8988T (cell line): Measurements from ENCODE around the gene PPP2R5E.

Experiments
- DNase-seq: peaks from one replicate; pipeline ENCODE4 v3.0.0; 2011

PPP2R5E gene

GRCh38 chr14:63468294-63468693 is 74.9 kb downstream of the PPP2R5E start:
- no peak for DNase-seq

- DNase-seq: no peak
Observed at GRCh38 chr14:63467440-63468072, 75.6 kb downstream of the PPP2R5E start.

DNA sequence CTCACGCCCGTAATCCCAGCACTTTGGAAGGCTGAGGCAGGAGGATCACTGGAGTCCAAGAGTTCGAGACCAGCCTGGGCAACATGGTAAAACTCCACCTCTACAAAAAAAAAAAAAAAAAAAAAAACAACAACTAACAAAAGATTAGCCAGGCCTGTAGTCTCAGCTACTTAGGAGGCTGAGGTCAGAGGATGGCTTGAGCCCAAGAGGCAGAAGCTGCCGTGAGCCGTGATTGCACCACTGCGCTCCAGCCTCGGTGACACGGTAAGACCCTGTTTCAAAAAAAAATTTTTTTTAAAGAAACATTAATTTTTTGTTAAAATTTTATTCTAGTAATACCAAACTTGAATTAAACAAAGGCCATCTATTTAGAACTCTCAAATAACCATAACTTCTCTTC is 77.8 kb downstream of the PPP2R5E start:
- DNase-seq: no peak

DNA sequence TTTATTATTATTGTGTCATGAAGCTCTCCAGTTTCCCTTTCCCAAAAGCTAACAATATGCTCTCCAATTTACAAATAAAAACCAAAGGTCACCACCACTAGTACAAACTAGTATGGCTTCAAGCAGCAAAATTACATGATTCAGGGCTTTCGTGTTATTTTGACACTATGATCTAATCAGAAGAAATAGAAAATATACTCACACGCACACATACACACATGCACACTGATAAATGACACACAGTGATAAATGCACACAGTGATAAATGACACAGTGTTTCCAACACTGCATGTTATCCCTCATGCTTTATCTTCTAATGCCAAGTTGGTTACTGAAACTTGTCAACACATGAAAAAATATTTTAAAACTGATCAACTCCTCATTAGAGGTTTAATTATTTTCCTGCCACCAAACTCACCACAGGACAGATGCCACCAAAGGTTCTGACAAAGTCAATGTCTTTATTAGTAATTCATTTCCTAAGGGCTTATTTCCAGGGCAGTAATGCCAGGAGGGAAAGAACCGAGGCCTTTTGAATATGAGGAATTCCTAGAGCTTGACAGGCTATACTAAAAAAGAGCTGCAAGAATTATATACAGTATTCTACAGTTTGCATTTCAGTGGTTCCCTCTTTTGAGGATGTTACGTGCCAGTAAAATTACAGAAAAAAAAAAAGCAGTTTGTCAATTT is 82.4 kb downstream of the PPP2R5E start:
- no peak for DNase-seq

GRCh38 chr14:63459738-63460137 is 83.4 kb downstream of the PPP2R5E start:
- DNase-seq: no peak

GRCh38 chr14:63457498-63457897 is 85.7 kb downstream of the PPP2R5E start:
- DNase-seq: no peak

- DNase-seq: no peak
Observed at GRCh38 chr14:63454863-63455622, 88.1 kb downstream of the PPP2R5E start.

- no peak for DNase-seq
Observed at GRCh38 chr14:63454436-63454835, 88.7 kb downstream of the PPP2R5E start.

DNA sequence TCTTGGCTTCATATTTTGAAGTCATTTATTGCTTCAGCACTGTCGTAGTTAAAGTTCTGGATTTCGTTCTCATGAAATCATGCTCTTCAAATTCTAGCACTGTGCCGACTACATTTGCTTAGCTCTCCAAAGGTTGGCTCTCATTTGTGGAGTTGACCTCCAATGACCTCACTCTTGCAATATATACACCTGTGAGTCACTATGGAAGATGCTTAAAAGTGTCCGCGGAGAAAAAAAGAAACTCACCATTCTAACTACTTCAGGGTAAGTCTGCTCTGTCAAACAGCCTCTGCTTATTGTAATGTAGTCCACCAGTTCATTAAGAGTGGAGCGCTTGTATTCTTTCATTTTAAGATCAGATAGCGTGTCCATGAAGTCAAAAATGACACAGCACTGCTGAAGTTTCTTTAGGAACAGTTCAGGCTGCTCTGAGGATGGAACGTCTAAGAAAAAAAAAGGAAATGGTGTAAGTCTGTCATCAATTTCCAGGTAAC is 89.7 kb downstream of the PPP2R5E start:
- DNase-seq: no peak

GRCh38 chr14:63452796-63453195 is 90.4 kb downstream of the PPP2R5E start:
- no peak for DNase-seq

- no peak for DNase-seq
Observed at GRCh38 chr14:63448841-63449240, 94.3 kb downstream of the PPP2R5E start.

- no peak for DNase-seq
Observed at GRCh38 chr14:63444588-63444987, 98.6 kb downstream of the PPP2R5E start.

GRCh38 chr14:63443988-63444387 is 99.2 kb downstream of the PPP2R5E start:
- no peak for DNase-seq

DNA sequence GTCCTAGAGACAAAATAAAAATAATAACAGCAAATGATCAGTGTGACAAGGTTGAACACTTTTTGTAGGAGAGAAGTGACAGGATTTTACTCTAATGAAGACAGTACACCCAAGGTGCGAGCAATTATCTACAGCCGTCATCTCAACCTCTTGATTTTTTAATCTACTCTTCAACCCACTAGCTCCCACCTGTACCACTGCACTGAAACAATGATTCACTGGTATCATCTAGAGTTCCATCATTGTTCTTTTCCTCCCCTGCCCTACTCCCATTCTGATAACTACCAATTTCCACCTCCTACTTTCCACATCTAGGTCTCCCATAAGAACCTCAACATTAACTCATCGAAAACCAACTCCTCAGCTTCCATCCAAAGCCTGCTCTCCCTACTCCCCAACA is 99.8 kb downstream of the PPP2R5E start:
- no peak for DNase-seq

DNA sequence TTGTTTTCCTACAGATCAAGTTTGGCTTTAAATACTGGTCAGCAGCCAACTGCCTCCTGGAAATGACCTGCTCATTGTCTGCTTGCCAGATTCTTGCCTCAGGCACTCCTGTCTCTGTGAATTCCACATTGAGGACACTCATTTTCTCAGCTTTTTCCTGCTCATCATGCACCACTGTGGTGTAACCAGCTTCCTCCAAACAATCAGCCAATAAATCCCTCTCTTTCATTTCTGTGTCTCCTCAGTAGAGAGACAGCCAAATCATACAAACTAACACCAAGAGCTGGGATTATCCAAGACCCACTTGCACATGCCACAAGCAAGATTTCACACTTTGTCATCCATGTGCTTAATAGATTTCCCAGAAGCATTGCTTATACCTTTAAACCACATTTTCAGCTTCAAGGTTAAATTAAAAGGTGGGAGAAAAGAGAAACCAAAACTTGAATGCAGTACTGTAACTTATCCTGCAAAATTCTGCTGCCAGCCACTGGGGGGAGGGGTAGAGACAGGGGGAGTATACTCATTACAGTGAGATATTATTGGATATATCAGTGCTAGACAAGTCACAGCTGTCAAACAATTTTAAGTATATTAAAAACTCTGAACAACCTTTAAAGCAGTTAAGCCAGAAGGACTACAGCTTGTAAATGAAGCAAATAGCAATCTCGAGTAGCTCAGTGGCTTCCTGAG is 105.0 kb downstream of the PPP2R5E start:
- DNase-seq: no peak

DNA sequence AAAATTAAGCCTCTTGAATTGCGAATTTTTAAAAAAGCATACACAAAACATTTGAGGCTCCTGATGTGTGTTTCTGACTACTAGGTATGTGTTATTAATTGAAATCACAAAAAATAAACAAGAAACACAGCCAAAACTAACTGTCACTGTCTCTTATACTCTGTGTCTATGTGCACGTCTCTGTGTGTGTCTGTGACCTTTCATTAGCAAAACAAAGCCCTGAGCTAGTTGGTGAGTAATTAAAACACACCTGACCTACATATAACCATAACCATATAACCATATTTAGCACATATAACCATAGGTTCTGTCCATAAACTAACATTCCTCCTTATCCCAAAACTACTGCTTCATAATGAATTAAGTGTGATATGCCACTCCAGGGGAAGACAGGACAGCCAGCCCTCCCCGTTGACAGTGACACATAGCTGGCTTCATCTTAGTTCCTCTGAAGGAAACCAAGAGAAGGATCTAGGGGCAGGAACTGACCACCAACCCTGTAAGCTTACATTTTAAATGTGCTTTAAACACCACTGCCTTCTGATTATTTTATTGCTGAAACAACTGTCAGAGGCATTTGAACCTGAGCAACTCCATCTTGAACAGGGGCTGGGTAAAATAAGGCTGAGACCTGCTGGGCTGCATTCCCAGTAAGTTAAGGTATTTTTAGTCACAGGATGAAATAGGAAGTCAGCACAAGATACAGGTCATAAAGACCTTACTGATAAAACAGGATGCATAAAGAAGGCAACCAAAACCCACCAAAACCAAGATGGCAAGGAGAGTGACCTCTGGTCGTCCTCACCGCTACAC is 106.7 kb downstream of the PPP2R5E start:
- DNase-seq: no peak

- DNase-seq: no peak
Observed at GRCh38 chr14:63435838-63436237, 107.3 kb downstream of the PPP2R5E start.

DNA sequence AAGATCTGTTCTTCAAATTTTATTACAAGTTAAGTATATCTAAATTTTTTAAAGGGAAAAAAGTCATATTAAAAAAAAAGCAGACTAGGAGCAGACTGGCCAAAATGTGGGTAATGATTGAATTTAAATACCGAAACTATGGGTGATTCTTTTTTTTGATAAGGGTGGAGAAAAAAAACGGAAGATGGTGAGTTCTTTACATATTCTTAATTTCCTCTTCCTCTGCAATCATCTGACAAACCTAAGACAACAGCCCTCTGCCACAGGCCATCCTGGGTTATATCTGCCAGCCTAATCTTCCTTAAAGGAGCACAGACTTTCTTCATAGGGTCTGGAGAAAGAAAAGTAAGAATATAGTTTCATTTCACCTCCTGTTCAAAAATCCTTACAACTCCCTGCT is 108.0 kb downstream of the PPP2R5E start:
- DNase-seq: no peak

GRCh38 chr14:63432888-63433552 is 110.2 kb downstream of the PPP2R5E start:
- no peak for DNase-seq

DNA sequence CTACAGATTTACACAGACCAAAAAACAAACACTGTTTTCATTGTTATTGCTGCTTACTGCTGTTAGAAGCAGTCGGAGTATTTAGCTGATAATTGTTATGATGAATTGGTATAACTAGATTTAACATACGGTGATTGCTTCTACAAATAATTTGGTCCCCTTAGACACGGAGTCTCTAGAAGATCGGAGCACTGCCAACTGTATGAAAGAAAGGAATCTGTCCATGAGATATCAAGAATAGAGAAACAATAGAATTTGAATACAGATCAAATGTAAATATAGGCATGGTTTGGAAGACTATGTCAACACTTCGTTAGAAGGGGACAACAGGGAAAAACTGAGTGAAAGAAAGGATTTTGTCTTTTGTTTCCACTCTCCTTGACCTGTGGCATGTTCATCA is 110.9 kb downstream of the PPP2R5E start:
- DNase-seq: no peak

DNA sequence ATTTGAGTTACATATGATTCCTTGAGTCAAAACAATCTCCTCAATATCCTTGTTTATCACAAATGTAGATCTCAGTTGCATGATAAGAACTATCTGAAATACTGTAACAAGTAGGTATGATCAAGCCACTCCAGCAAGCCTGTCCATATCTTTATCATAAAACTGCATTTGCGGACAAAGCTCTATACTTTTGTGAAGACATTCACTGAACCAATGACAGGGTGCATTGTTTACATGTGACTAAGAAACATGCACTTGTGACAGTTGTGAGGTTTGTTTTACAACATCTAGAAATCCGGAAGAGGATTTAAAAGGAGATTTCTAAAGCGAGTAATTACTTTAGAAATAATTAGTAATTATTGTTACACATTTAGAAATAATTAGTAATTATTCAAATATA is 111.7 kb downstream of the PPP2R5E start:
- no peak for DNase-seq

- no peak for DNase-seq
Observed at GRCh38 chr14:63428486-63428885, 114.7 kb downstream of the PPP2R5E start.
